Esophagus squamous epithelium (tissue), 5 donors: Measurements from ENCODE around the gene TESK1. TPM values are rescaled to one million over a fixed set of nuclear protein-coding genes. Genes with fewer than 3 reads are reported as not detected.

Source experiments
- DNase-seq: peaks from one replicate; lab custom pipeline; 2025; lab: John Stamatoyannopoulos, UW
- H3K27ac ChIP-seq, 4 donors: fragments of 200-600 bp; sonication (generic); one replicate each; pipeline ENCODE4 v1.5.1; 2016 to 2019; ENCODE audit warnings: mild to moderate bottlenecking in 1 of 4
- H3K27me3 ChIP-seq, 4 donors: fragments of 200-600 bp; sonication (generic); 1 replicate in 3 of 4; 2 replicates in 1 of 4; pipeline versions ENCODE4 v1.5.1 to v1.6.0; 2017 to 2021; ENCODE audit warnings: antibody characterized with exemption in 1 of 4
- H3K36me3 ChIP-seq, 3 donors: fragments of 200-600 bp; sonication (generic); one replicate each; pipeline ENCODE4 v1.5.1; 2016 to 2019
- H3K4me1 ChIP-seq, 3 donors: fragments of 200-600 bp; sonication (generic); one replicate each; pipeline ENCODE4 v1.5.1; 2017 to 2019
- H3K4me3 ChIP-seq, 4 donors: fragments of 200-600 bp; sonication (generic); 1 replicate in 3 of 4; 2 replicates in 1 of 4; pipeline ENCODE4 v1.5.1; 2016 to 2019; ENCODE audit warnings: mild to moderate bottlenecking in 2 of 4, moderate library complexity in 1 of 4
- H3K9me3 ChIP-seq, 3 donors: fragments of 200-600 bp; sonication (generic); one replicate each; pipeline ENCODE4 v1.5.1; 2016 to 2019
- POLR2A ChIP-seq, 4 donors: fragments of 450-650 bp; IDR thresholded peaks; one replicate each; pipeline ENCODE4 v1.6.1; 2017; ENCODE audit warnings: antibody characterized with exemption in 4 of 4, mild to moderate bottlenecking in 4 of 4, moderate library complexity in 3 of 4
- WGBS, 2 donors: methylation state at CpG; one replicate each; pipeline ENCODE4 v1.1.5; 2018; 5-methylcytosine and 5-hydroxymethylcytosine counted together
- intact Hi-C: fragments of 100-400 bp; cut with DNase I; formaldehyde crosslinking; loops from one replicate; pipeline ENCODE4 v1.15.0; 2022
- total RNA-seq, 4 donors: library from RNA; depleted of rRNA; stranded (reverse); fragments of >200 nt; gene quantifications; one replicate each; pipeline ENCODE4 v1.1.0, GENCODE V29; 2016
- TF ChIP-seq, protein P1 (sequence below), 6 experiments: fragments of 450-650 bp in 4 of 6; fragments of 200-600 bp in 2 of 6; sonication (generic) in 2 of 6; IDR thresholded peaks; one replicate each; pipeline ENCODE4 v1.5.1; 2016 to 2019; ENCODE audit warnings: antibody characterized with exemption in 6 of 6, mild to moderate bottlenecking in 4 of 6, moderate library complexity in 4 of 6
- donor health status: DM: yes; HTN: yes; CAD: no.

The TESK1 gene
- total RNA-seq, 4 donors from 2014 or later = 10.1 to 22.1 (median 14.4) TPM

- H3K36me3 ChIP-seq = peaks cover 14 to 40% (median 17%) of the 10 kb centered on the region in 3 donors
- intact Hi-C loops = loop anchor here (10.0 kb wide), 2 partner anchors 79 to 129 kb away; partner anchors contain the start of genes CREB3, TLN1 and TPM2
- TF ChIP-seq, protein P1, sequence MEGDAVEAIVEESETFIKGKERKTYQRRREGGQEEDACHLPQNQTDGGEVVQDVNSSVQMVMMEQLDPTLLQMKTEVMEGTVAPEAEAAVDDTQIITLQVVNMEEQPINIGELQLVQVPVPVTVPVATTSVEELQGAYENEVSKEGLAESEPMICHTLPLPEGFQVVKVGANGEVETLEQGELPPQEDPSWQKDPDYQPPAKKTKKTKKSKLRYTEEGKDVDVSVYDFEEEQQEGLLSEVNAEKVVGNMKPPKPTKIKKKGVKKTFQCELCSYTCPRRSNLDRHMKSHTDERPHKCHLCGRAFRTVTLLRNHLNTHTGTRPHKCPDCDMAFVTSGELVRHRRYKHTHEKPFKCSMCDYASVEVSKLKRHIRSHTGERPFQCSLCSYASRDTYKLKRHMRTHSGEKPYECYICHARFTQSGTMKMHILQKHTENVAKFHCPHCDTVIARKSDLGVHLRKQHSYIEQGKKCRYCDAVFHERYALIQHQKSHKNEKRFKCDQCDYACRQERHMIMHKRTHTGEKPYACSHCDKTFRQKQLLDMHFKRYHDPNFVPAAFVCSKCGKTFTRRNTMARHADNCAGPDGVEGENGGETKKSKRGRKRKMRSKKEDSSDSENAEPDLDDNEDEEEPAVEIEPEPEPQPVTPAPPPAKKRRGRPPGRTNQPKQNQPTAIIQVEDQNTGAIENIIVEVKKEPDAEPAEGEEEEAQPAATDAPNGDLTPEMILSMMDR (IDR thresholded peaks at IDR 0.05) = no peak
- peak overlapping the region; percentile 89 to 98 (median 96) for H3K27ac ChIP-seq
- WGBS, 2 donors = 9 to 17% methylated on average over 4 to 5 of the region's 5 CpGs
- no peaks in the 10 kb centered on the region for H3K9me3 ChIP-seq
- H3K27me3 ChIP-seq = no peaks in the 10 kb centered on the region
- H3K4me1 ChIP-seq = peaks cover 15 to 40% (median 16%) of the 10 kb centered on the region in 3 donors
- peak overlapping the region; percentile 63 to 96 (median 84) for H3K4me3 ChIP-seq
- DNase-seq = no peak
These were observed 1.1 kb downstream of the TESK1 start for GRCh38 chr9:35606138-35606504.

DNA sequence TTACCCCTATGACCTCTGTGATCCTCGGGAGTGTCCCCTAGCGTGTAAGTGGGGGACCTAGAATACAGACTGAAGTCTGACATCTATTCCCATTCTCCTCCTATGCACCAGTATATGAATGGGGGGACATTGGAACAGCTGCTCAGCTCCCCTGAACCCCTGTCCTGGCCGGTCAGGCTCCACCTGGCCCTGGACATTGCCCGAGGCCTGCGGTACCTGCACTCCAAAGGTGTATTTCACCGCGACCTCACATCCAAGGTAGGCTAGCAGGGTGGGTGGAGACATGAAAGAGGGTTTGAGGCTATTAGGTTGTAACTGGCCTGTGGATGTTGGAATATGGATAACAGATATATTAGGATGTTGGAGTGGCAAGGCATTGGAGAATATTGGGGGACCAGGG, 1.7 kb downstream of the TESK1 start:
- DNase-seq = no peak
- H3K4me3 ChIP-seq = peak overlapping the region in 1 of 4 donors; percentile 15
- peaks cover 14 to 40% (median 17%) of the 10 kb centered on the region in 3 donors for H3K36me3 ChIP-seq
- H3K9me3 ChIP-seq = no peaks in the 10 kb centered on the region
- peaks cover 15 to 40% (median 16%) of the 10 kb centered on the region in 3 donors for H3K4me1 ChIP-seq
- no peak overlapping the region for H3K27ac ChIP-seq
- TF ChIP-seq, protein P1 (IDR thresholded peaks at IDR 0.05) = no peak
- no peak for TF ChIP-seq POLR2A (IDR thresholded peaks at IDR 0.05)
- intact Hi-C loops = loop anchor here (10.0 kb wide), 2 partner anchors 78 to 128 kb away; partner anchors contain the start of genes CREB3, TLN1 and TPM2
- H3K27me3 ChIP-seq = no peaks in the 10 kb centered on the region
- WGBS, 2 donors = 79 to 86% methylated on average over 4 to 7 of the region's 7 CpGs

GRCh38 chr9:35608221-35608620, 3.2 kb downstream of the TESK1 start:
- intact Hi-C loops = loop anchor here (10.0 kb wide), 2 partner anchors 77 to 127 kb away; partner anchors contain the start of genes CREB3, TLN1 and TPM2
- Histone ChIP-seq H3K4me3 (no peak overlapping the region), H3K4me1 (peaks cover 10 to 33% (median 12%) of the 10 kb centered on the region in 3 donors), H3K36me3 (peaks cover 14 to 40% (median 17%) of the 10 kb centered on the region in 3 donors), H3K9me3 (no peaks in the 10 kb centered on the region), H3K27ac (no peak overlapping the region), H3K27me3 (no peaks in the 10 kb centered on the region)
- no peak for TF ChIP-seq POLR2A (IDR thresholded peaks at IDR 0.05)
- TF ChIP-seq, protein P1 (IDR thresholded peaks at IDR 0.05) = no peak
- DNase-seq = no peak
- 78 to 95% methylated on average over 3 to 4 of the region's 7 CpGs for WGBS, 2 donors

DNA sequence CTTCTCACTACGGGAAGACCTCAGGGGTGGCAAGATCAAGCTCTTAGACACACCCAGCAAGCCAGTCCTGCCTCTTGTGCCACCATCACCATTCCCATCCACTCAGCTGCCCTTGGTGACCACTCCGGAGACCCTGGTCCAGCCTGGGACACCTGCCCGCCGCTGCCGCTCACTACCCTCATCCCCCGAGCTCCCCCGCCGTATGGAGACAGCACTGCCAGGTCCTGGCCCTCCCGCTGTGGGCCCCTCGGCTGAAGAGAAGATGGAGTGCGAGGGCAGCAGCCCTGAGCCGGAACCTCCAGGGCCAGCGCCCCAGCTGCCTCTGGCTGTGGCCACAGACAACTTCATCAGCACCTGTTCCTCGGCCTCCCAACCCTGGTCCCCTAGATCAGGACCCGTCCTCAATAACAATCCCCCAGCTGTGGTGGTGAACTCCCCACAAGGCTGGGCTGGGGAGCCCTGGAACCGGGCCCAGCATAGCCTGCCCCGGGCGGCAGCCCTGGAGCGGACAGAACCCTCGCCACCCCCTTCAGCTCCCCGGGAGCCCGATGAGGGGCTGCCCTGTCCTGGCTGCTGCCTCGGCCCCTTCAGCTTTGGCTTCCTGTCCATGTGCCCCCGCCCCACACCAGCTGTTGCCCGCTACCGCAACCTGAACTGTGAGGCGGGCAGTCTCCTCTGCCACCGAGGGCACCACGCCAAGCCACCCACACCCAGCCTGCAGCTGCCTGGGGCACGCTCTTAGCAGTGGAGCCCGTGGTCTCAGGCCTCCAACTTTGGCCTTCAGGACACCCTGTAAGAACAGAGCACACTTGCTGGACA, 4.1 kb downstream of the TESK1 start:
- no peak overlapping the region for H3K4me3 ChIP-seq
- intact Hi-C loops = loop anchor here (10.0 kb wide), 2 partner anchors 76 to 126 kb away; partner anchors contain the start of genes CREB3, TLN1 and TPM2
- H3K9me3 ChIP-seq = no peaks in the 10 kb centered on the region
- TF ChIP-seq, protein P1 (IDR thresholded peaks at IDR 0.05) = no peak
- TF ChIP-seq POLR2A (IDR thresholded peaks at IDR 0.05) = no peak
- H3K27me3 ChIP-seq = no peaks in the 10 kb centered on the region
- 83 to 91% methylated on average over 14 to 16 of the region's 31 CpGs for WGBS, 2 donors
- DNase-seq = no peak
- peaks cover 5 to 28% (median 12%) of the 10 kb centered on the region in 3 donors for H3K4me1 ChIP-seq
- no peak overlapping the region for H3K27ac ChIP-seq
- H3K36me3 ChIP-seq = peaks cover 14 to 40% (median 17%) of the 10 kb centered on the region in 3 donors

- Histone ChIP-seq H3K4me3 (no peak overlapping the region), H3K36me3 (peaks cover 14 to 40% (median 17%) of the 10 kb centered on the region in 3 donors), H3K9me3 (no peaks in the 10 kb centered on the region), H3K27ac (no peak overlapping the region), H3K4me1 (peaks cover 5 to 22% (median 12%) of the 10 kb centered on the region in 3 donors), H3K27me3 (no peaks in the 10 kb centered on the region)
- WGBS, 2 donors = 84 to 89% methylated on average over 6 to 9 of the region's 13 CpGs
- intact Hi-C loops = loop anchor here (10.0 kb wide), 2 partner anchors 75 to 125 kb away; partner anchors contain the start of genes CREB3, TLN1 and TPM2
- TF ChIP-seq, protein P1 (IDR thresholded peaks at IDR 0.05) = no peak
- no peak for TF ChIP-seq POLR2A (IDR thresholded peaks at IDR 0.05)
- DNase-seq = no peak
These were observed 4.7 kb downstream of the TESK1 start for GRCh38 chr9:35609820-35610163.
